ENCODE data around the gene SUOX. TPM values are rescaled to one million over a fixed set of nuclear protein-coding genes. Genes with fewer than 3 reads are reported as not detected.
A peak's percentile ranks its signal among the peaks of the same experiment; 100 is the strongest.

The SUOX gene
- total RNA-seq, 1 experiment from 2014 or later: 20.7 TPM

- BruUV-seq (replicated peaks): TSS peak; percentile 90
- ATAC-seq (peak; percentile 98), DNase-seq (ENCODE audit: low read depth, low spot score) (no peak)
- Histone ChIP-seq H3K9me3 (ENCODE audit: control insufficient read depth, insufficient read depth, low read depth, low read length) (no peaks in the 10 kb centered on the region), H3K4me1 (ENCODE audit: control insufficient read depth, insufficient read depth, low read length) (peaks cover 15% of the 10 kb centered on the region), H3K4me3 (ENCODE audit: low read depth in 2 of 2, low read length in 2 of 2) (peak within 1 kb of the TSS; percentile 92 to 98), H3K27ac (ENCODE audit: low read length) (peak within 1 kb of the TSS; percentile 93), H3K36me3 (ENCODE audit: control insufficient read depth, insufficient read depth, low read length) (peaks cover 9% of the 10 kb centered on the region), H3K27me3 (ENCODE audit: control insufficient read depth, insufficient read depth, low read length) (no peaks in the 10 kb centered on the region)
- intact Hi-C loops (cut with micrococcal nuclease; ENCODE audit: unreplicated experiment) (no loop called here), in situ Hi-C loops (cut with HindIII; ENCODE audit: low pct_unique_long_range_greater_than_20kb, low sequenced_read_pairs) (no loop called here)
- POLR2A ChIA-PET: no interaction called here
- TF ChIP-seq, protein P1, sequence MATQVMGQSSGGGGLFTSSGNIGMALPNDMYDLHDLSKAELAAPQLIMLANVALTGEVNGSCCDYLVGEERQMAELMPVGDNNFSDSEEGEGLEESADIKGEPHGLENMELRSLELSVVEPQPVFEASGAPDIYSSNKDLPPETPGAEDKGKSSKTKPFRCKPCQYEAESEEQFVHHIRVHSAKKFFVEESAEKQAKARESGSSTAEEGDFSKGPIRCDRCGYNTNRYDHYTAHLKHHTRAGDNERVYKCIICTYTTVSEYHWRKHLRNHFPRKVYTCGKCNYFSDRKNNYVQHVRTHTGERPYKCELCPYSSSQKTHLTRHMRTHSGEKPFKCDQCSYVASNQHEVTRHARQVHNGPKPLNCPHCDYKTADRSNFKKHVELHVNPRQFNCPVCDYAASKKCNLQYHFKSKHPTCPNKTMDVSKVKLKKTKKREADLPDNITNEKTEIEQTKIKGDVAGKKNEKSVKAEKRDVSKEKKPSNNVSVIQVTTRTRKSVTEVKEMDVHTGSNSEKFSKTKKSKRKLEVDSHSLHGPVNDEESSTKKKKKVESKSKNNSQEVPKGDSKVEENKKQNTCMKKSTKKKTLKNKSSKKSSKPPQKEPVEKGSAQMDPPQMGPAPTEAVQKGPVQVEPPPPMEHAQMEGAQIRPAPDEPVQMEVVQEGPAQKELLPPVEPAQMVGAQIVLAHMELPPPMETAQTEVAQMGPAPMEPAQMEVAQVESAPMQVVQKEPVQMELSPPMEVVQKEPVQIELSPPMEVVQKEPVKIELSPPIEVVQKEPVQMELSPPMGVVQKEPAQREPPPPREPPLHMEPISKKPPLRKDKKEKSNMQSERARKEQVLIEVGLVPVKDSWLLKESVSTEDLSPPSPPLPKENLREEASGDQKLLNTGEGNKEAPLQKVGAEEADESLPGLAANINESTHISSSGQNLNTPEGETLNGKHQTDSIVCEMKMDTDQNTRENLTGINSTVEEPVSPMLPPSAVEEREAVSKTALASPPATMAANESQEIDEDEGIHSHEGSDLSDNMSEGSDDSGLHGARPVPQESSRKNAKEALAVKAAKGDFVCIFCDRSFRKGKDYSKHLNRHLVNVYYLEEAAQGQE (IDR thresholded peaks at IDR 0.05; ENCODE audit: insufficient read depth in 1 of 2, low read depth in 2 of 2, low read length in 1 of 2): no peak
- TF ChIP-seq POLR2AphosphoS5 (IDR thresholded peaks at IDR 0.05; ENCODE audit: low read depth, low read length): peak; percentile 62
- peak; percentile 77; the same call in 1 of the 2 replicates for TF ChIP-seq SIN3A (IDR thresholded peaks at IDR 0.05; ENCODE audit: borderline replicate concordance, insufficient read depth, low read depth, low read length)
- TF ChIP-seq CTCF (IDR thresholded peaks at IDR 0.05): no peak
- 0 out of 2 replicates have a peak, but pooled peaks have one; percentile 32 for TF ChIP-seq TCF7L2 (IDR thresholded peaks at IDR 0.05; ENCODE audit: low read depth, low read length)
- CTCF ChIA-PET: interaction anchor here (0.6 kb wide), 2 partner anchors 26 to 121 kb away, joined by 5 read pairs; no protein-coding TSS in a partner anchor
These were observed 30.4 kb upstream of the SUOX start, which contains the start of gene CDK2 for GRCh38 chr12:55966408-55967281. Gene CDK2 (plus strand): TSS chr12:55966830. CDS start chr12:55967009, 179 bp downstream.

- H3K9me3 ChIP-seq (ENCODE audit: control insufficient read depth, insufficient read depth, low read depth, low read length): no peaks in the 10 kb centered on the region
- peaks cover 26% of the 10 kb centered on the region for H3K4me1 ChIP-seq (ENCODE audit: control insufficient read depth, insufficient read depth, low read length)
- H3K36me3 ChIP-seq (ENCODE audit: control insufficient read depth, insufficient read depth, low read length): peaks cover 11% of the 10 kb centered on the region
- intact Hi-C loops (cut with micrococcal nuclease; ENCODE audit: unreplicated experiment) (no loop called here), in situ Hi-C loops (cut with HindIII; ENCODE audit: low pct_unique_long_range_greater_than_20kb, low sequenced_read_pairs) (no loop called here)
- no peaks in the 10 kb centered on the region for H3K27me3 ChIP-seq (ENCODE audit: control insufficient read depth, insufficient read depth, low read length)
- ChIA-PET CTCF (no interaction called here), POLR2A (no interaction called here)
- ATAC-seq (no peak), DNase-seq (ENCODE audit: low read depth, low spot score) (no peak)
- H3K27ac ChIP-seq (ENCODE audit: low read length): no peak overlapping the region
- no peak for TF ChIP-seq POLR2AphosphoS5 (IDR thresholded peaks at IDR 0.05; ENCODE audit: low read depth, low read length)
- TF ChIP-seq, protein P1 (IDR thresholded peaks at IDR 0.05; ENCODE audit: insufficient read depth in 1 of 2, low read depth in 2 of 2, low read length in 1 of 2): no peak
- no peak for TF ChIP-seq TCF7L2 (IDR thresholded peaks at IDR 0.05; ENCODE audit: low read depth, low read length)
- TF ChIP-seq CTCF (IDR thresholded peaks at IDR 0.05): no peak
- no peak for TF ChIP-seq SIN3A (IDR thresholded peaks at IDR 0.05; ENCODE audit: borderline replicate concordance, insufficient read depth, low read depth, low read length)
- H3K4me3 ChIP-seq (ENCODE audit: low read depth in 2 of 2, low read length in 2 of 2): no peak overlapping the region
- no TSS peak for BruUV-seq (replicated peaks)
These were observed 27.7 kb upstream of the SUOX start for GRCh38 chr12:55969356-55969755.

Data from Panc1 (cell line).